K562 (cell line): Measurements from ENCODE around the gene ACHE. TPM values are rescaled to one million over a fixed set of nuclear protein-coding genes. Genes with fewer than 3 reads are reported as not detected.
A peak's percentile ranks its signal among the peaks of the same experiment; 100 is the strongest.

Experiments used
- ATAC-seq: fragments of 200-7000 bp; cut with Tn5 transposase; 3 replicates; pipeline ENCODE4 v1.9.1; 2020; ENCODE audit warnings: moderate library complexity
- BruUV-seq: library from RNA; stranded (reverse); fragments of 400-500 nt; replicated peaks from 2 replicates; lab custom pipeline; 2021; lab: Mats Ljungman, UMichigan
- CTCF ChIA-PET: fragments of 300-600 bp; formaldehyde crosslinking; extraction: SDS; loops from one replicate; lab custom pipeline; 2021; ENCODE audit warnings: low intra/inter-chr PET ratio; lab: Yijun Ruan, JAX
- POLR2A ChIA-PET: fragments of 300-600, 350-650 bp; sonication (Branson Sonifier 250); formaldehyde crosslinking; extraction: SDS; loops from one replicate; lab custom pipeline; 2021; ENCODE audit warnings: antibody characterized with exemption, inconsistent platforms; lab: Yijun Ruan, JAX
- DNase-seq, 4 experiments: peaks; one replicate each; pipeline versions ENCODE4 v3.0.0 to v3.0.0-alpha.2; 2011 to 2018; ENCODE audit warnings: low spot score in 3 of 4, mixed read lengths in 3 of 4; ENCODE audit errors: extremely low read depth in 1 of 4
- FAIRE-seq: peaks from 2 replicates; lab custom pipeline; 2011; peaks lifted over from hg19 to GRCh38; lab: Jason Lieb, UNC
- H2AFZ ChIP-seq: 2 replicates; pipeline ENCODE4 v1.6.0; 2011; ENCODE audit warnings: low read depth, low read length, control low read depth, inconsistent platforms
- H3K27ac ChIP-seq: fragments of 200-600 bp; 3 replicates; pipeline ENCODE4 v1.8.0; 2011; ENCODE audit warnings: low read depth, mild to moderate bottlenecking, control low read depth, inconsistent platforms, low read length, moderate library complexity, mixed read lengths; ENCODE audit errors: extremely low read depth
- H3K27me3 ChIP-seq, 2 experiments: fragments of 300-600 bp in 1 of 2; 2 replicates in 1 of 2; 3 replicates in 1 of 2; pipeline versions ENCODE4 v1.6.0 to v1.8.0; 2011; ENCODE audit warnings: inconsistent platforms in 2 of 2, low read length in 2 of 2, mild to moderate bottlenecking in 1 of 2, mixed read lengths in 1 of 2, moderate library complexity in 1 of 2; ENCODE audit not compliant: control insufficient read depth in 2 of 2, insufficient read depth in 2 of 2
- H3K36me3 ChIP-seq: fragments of 300-600 bp; 3 replicates; pipeline ENCODE4 v1.8.0; 2011; ENCODE audit warnings: mild to moderate bottlenecking, low read length, inconsistent platforms; ENCODE audit not compliant: control insufficient read depth, insufficient read depth
- H3K4me1 ChIP-seq, 2 experiments: fragments of 200-600 bp in 1 of 2; replicated peaks in 1 of 2; 2 replicates in 1 of 2; 3 replicates in 1 of 2; pipeline versions ENCODE4 v1.5.1 to v1.8.0; 2011; ENCODE audit warnings: inconsistent platforms in 2 of 2, low read length in 2 of 2, mild to moderate bottlenecking in 1 of 2, mixed read lengths in 1 of 2, moderate library complexity in 1 of 2; ENCODE audit not compliant: control insufficient read depth in 2 of 2, insufficient read depth in 2 of 2
- H3K4me2 ChIP-seq: 2 replicates; pipeline ENCODE4 v1.6.1; 2011; ENCODE audit warnings: low read length, control low read depth, inconsistent platforms, mixed read lengths; ENCODE audit not compliant: insufficient read depth
- H3K4me3 ChIP-seq: fragments of 200-600 bp; sonication (generic), shearing (Covaris generic); 2 replicates; pipeline ENCODE4 v1.5.1; 2016; ENCODE audit warnings: control low read depth, inconsistent platforms
- H3K79me2 ChIP-seq: fragments of 200-600 bp; 3 replicates; pipeline ENCODE4 v1.8.0; 2011; ENCODE audit warnings: low read length, inconsistent platforms; ENCODE audit not compliant: control insufficient read depth, insufficient read depth
- H3K9ac ChIP-seq, 2 experiments: 2 replicates each; pipeline versions ENCODE4 v1.6.0 to v1.6.1; 2011; ENCODE audit warnings: low read depth in 2 of 2, low read length in 2 of 2, control low read depth in 1 of 2, inconsistent platforms in 1 of 2, mild to moderate bottlenecking in 1 of 2, mixed read lengths in 1 of 2; ENCODE audit not compliant: insufficient read depth in 1 of 2
- H3K9me1 ChIP-seq: one replicate; pipeline ENCODE4 v1.6.0; 2011; ENCODE audit warnings: inconsistent platforms, mild to moderate bottlenecking, low read length, moderate library complexity; ENCODE audit not compliant: control insufficient read depth, insufficient read depth
- H3K9me3 ChIP-seq: replicated peaks from 2 replicates; pipeline ENCODE4 v1.5.1; 2011; ENCODE audit warnings: low read depth, low read length, inconsistent platforms; ENCODE audit not compliant: control insufficient read depth, insufficient read depth
- H4K20me1 ChIP-seq: replicated peaks from 2 replicates; pipeline ENCODE4 v1.6.1; 2011; ENCODE audit warnings: low read length, inconsistent platforms, mixed read lengths; ENCODE audit not compliant: control insufficient read depth, insufficient read depth
- ARID2 ChIP-seq: fragments of 450-650 bp; IDR thresholded peaks from 2 replicates; pipeline ENCODE4 v1.6.1; 2017; ENCODE audit warnings: antibody characterized with exemption, mild to moderate bottlenecking
- BCOR ChIP-seq: fragments of 450-650 bp; IDR thresholded peaks from 2 replicates; pipeline ENCODE4 v1.6.1; 2016
- CUX1 ChIP-seq: fragments of 200-800 bp; sonication (Bioruptor generic); IDR thresholded peaks from 2 replicates; pipeline ENCODE4 v1.6.1; 2016; ENCODE audit warnings: missing genetic modification characterization, missing compliant biosample characterization
- KDM1A ChIP-seq, 2 experiments: fragments of 450-650 bp; IDR thresholded peaks; 2 replicates each; pipeline ENCODE4 v1.6.1; 2016; ENCODE audit warnings: mild to moderate bottlenecking in 2 of 2
- NR2F6 ChIP-seq: fragments of 450-650 bp; formaldehyde crosslinking; IDR thresholded peaks from 2 replicates; pipeline ENCODE4 v1.4.0; 2020; ENCODE audit warnings: mild to moderate bottlenecking
- POLR3G ChIP-seq: IDR thresholded peaks from 2 replicates; pipeline ENCODE4 v1.6.1; 2011; ENCODE audit not compliant: insufficient read length, insufficient replicate concordance; ENCODE audit errors: extremely low read depth
- PTTG1 ChIP-seq: fragments of 450-650 bp; IDR thresholded peaks from 2 replicates; pipeline ENCODE4 v1.6.1; 2016; ENCODE audit warnings: low read depth, mild to moderate bottlenecking, missing genetic modification characterization, missing compliant biosample characterization
- TAF7 ChIP-seq: fragments of 450-650 bp; IDR thresholded peaks from 2 replicates; pipeline ENCODE4 v1.6.1; 2016; ENCODE audit warnings: missing genetic modification characterization, missing compliant biosample characterization
- TEAD2 ChIP-seq: fragments of 450-650 bp; IDR thresholded peaks from 2 replicates; pipeline ENCODE4 v1.6.1; 2016; ENCODE audit warnings: missing genetic modification characterization, control low read depth, missing compliant biosample characterization
- ZBTB5 ChIP-seq: fragments of 450-650 bp; IDR thresholded peaks from 2 replicates; pipeline ENCODE4 v1.6.1; 2017; ENCODE audit warnings: antibody characterized with exemption
- ZC3H4 ChIP-seq: sonication (generic); formaldehyde crosslinking; IDR thresholded peaks from 2 replicates; pipeline ENCODE4 v1.9.0; 2021; ENCODE audit warnings: missing genetic modification reagents, borderline replicate concordance
- ZEB2 ChIP-seq: fragments of 450-650 bp; IDR thresholded peaks from 2 replicates; pipeline ENCODE4 v1.6.1; 2016
- ZNF121 ChIP-seq: sonication (generic); formaldehyde crosslinking; conservative IDR thresholded peaks from 2 replicates; pipeline ENCODE4 v1.8.0; 2022; ENCODE audit warnings: missing genetic modification reagents
- ZNF395 ChIP-seq: fragments of 200-800 bp; sonication (Bioruptor generic); IDR thresholded peaks from 2 replicates; pipeline ENCODE4 v1.6.1; 2017; ENCODE audit warnings: missing genetic modification characterization, missing compliant biosample characterization
- WGBS: fragments of 100-300 bp; shearing (Covaris generic); methylation state at CpG from one replicate; pipeline ENCODE4 v1.1.6; 2016; ENCODE audit warnings: low coverage, mixed read lengths; ENCODE audit not compliant: insufficient coverage; ENCODE audit errors: missing lambda C conversion rate; 5-methylcytosine and 5-hydroxymethylcytosine counted together
- in situ Hi-C: fragments of 300-500 bp; cut with MboI; formaldehyde crosslinking; loops from 4 replicates; pipeline ENCODE4 v1.15.0; 2018; ENCODE audit warnings: inconsistent platforms, mixed read lengths
- intact Hi-C: fragments of 100-400 bp; cut with micrococcal nuclease; formaldehyde crosslinking; loops from 2 replicates; pipeline ENCODE4 v1.14.2; 2022
- polyA plus RNA-seq, 8 experiments: library from polyadenylated mRNA; depleted of rRNA in 4 of 8; stranded (reverse) in 5 of 8; unstranded in 3 of 8; fragments of >200 nt; fragmentation: Nextera tagmentation in 2 of 8; fragmentation: Illumina TruSeq in 1 of 8; extraction: Ambion mirVana in 2 of 8; extraction: Trizol in 1 of 8; gene quantifications; 2 replicates each; pipeline versions ENCODE4 v1.2.1 to v1.2.3, GENCODE V29; 2011 to 2014; ENCODE audit warnings: inconsistent platforms in 1 of 8, missing spikeins in 1 of 8
- total RNA-seq, 7 experiments: library from RNA; depleted of rRNA in 6 of 7; stranded (reverse); fragments of >200 nt in 6 of 7; fragmentation: Illumina TruSeq in 2 of 7; extraction: Trizol in 2 of 7; gene quantifications; 2 replicates each; pipeline versions ENCODE4 v1.2.1 to v1.2.3, GENCODE V29; 2011 to 2021; ENCODE audit warnings: low replicate concordance in 1 of 7

Gene ACHE
- total and polyA plus RNA-seq, 9 of the 15 experiments (the other 6 are each of a cell fraction or from before 2014, with no cell fraction given): 0.04 to 8.8 (median 1.9) TPM

GRCh38 chr7:100873599-100874299 lies 21.9 kb downstream of the ACHE start:
- H3K27ac ChIP-seq: peak overlapping the region; percentile 96
- intact Hi-C loops: no loop called here
- 79% methylated on average over 10 of the region's 10 CpGs for WGBS
- TF ChIP-seq TAF7 (tag) (no peak), POLR3G (no peak), ZNF121 (CRISPR knock-in tag) (peak; percentile 94), ZNF395 (CRISPR knock-in tag) (0 out of 2 replicates have a peak, but pooled peaks have one; percentile 0), ZC3H4 (CRISPR knock-in tag) (no peak), ZEB2 (no peak), CUX1 (CRISPR knock-in tag) (0 out of 2 replicates have a peak, but pooled peaks have one; percentile 39), KDM1A (IDR thresholded peaks at IDR 0.05) (peak in 1 of 2 experiments; percentile 47; a peak in 1 of 4 replicates), ARID2 (no peak), NR2F6 (CRISPR knock-in tag) (no peak), TEAD2 (tag) (no peak), BCOR (peak; percentile 64; the same call in 1 of the 2 replicates), ZBTB5 (no peak), PTTG1 (tag) (no peak)

More at GRCh38 chr7:100873599-100874299, 21.9 kb downstream of the ACHE start:
- in situ Hi-C loops: no loop called here
- DNase-seq (no peak), ATAC-seq (no peak), FAIRE-seq (no peak)
- BruUV-seq: no TSS peak
- Histone ChIP-seq H4K20me1 (peaks cover 6% of the 10 kb centered on the region; the same call in 1 of the 2 replicates), H3K9ac (peak overlapping the region; percentile 94 to 98), H3K36me3 (peaks cover 88% of the 10 kb centered on the region), H2AFZ (peak overlapping the region; percentile 88; the same call in 1 of the 2 replicates), H3K79me2 (peaks cover 58% of the 10 kb centered on the region), H3K4me3 (peak overlapping the region; percentile 100), H3K9me1 (no peaks in the 10 kb centered on the region), H3K27me3 (no peaks in the 10 kb centered on the region), H3K9me3 (no peaks in the 10 kb centered on the region), H3K4me1 (peaks cover 24 to 53% of the 10 kb centered on the region in 2 experiments; a peak in 4 of 5 replicates), H3K4me2 (peak overlapping the region; percentile 100)
- CTCF ChIA-PET: no interaction called here
- POLR2A ChIA-PET: interaction anchor here (0.7 to 6.2 kb wide), 6 partner anchors 14 to 202 kb away, joined by 3 to 144 read pairs (median 4); partner anchors contain the start of genes SLC12A9 and UFSP1
